Nephron (organoid): ENCODE results near the gene TOR2A.
A peak's percentile ranks its signal among the peaks of the same experiment; 100 is the strongest.

Experiments
- H3K27ac Mint-ChIP-seq, 3 experiments: 2 replicates each; pipeline ENCODE4 v1.8.0; 2020; ENCODE audit warnings: mixed read lengths in 3 of 3, mild to moderate bottlenecking in 2 of 3, moderate library complexity in 1 of 3
- H3K27me3 Mint-ChIP-seq: 2 replicates; pipeline ENCODE4 v1.8.0; 2021; ENCODE audit warnings: low read depth, mild to moderate bottlenecking, moderate library complexity, mixed read lengths
- H3K36me3 Mint-ChIP-seq: 2 replicates; pipeline ENCODE4 v1.8.0; 2020; ENCODE audit warnings: low read depth, mixed read lengths
- H3K4me1 Mint-ChIP-seq: 2 replicates; pipeline ENCODE4 v1.8.0; 2020; ENCODE audit warnings: mixed read lengths
- H3K4me3 Mint-ChIP-seq, 3 experiments: 2 replicates each; pipeline ENCODE4 v1.8.0; 2020; ENCODE audit warnings: mild to moderate bottlenecking in 3 of 3, mixed read lengths in 3 of 3, moderate library complexity in 2 of 3
- H3K9me3 Mint-ChIP-seq: 2 replicates; pipeline ENCODE4 v1.8.0; 2020; ENCODE audit warnings: mixed read lengths
- TF ChIP-seq, protein P1 (sequence below), 3 experiments: fragments of 200-600 bp; sonication (generic); IDR thresholded peaks; one replicate each; pipeline ENCODE4 v1.5.0; 2021; ENCODE audit warnings: antibody characterized with exemption in 3 of 3; ENCODE audit not compliant: unreplicated experiment in 3 of 3

The TOR2A gene

DNA sequence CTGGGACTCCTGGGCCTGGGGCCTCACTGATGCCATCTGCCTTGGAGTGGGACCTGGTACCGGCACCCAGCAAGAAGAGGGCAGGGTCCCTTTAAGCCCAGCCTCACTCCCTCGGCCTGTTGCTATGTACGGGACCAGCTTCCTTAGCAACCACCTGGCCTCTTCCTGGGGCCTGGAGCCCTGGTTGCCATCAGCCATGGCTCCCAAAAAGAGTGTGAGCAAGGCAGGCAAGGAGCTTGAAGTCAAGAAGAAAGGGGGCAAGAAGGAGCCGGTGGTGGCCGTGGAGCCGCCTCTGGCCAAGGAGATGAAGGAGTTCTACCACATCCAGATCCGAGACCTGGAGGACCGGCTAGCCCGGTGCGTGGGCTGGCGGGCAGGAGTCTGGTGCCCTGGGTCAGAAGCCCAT lies 28.3 kb downstream of the TOR2A start, which contains the start of gene CFAP157:
TSS of gene CFAP157 (plus strand) at position 153 of the 406 bp plus-strand sequence. CDS start at position 197, 44 bp downstream.
- TF ChIP-seq, protein P1, sequence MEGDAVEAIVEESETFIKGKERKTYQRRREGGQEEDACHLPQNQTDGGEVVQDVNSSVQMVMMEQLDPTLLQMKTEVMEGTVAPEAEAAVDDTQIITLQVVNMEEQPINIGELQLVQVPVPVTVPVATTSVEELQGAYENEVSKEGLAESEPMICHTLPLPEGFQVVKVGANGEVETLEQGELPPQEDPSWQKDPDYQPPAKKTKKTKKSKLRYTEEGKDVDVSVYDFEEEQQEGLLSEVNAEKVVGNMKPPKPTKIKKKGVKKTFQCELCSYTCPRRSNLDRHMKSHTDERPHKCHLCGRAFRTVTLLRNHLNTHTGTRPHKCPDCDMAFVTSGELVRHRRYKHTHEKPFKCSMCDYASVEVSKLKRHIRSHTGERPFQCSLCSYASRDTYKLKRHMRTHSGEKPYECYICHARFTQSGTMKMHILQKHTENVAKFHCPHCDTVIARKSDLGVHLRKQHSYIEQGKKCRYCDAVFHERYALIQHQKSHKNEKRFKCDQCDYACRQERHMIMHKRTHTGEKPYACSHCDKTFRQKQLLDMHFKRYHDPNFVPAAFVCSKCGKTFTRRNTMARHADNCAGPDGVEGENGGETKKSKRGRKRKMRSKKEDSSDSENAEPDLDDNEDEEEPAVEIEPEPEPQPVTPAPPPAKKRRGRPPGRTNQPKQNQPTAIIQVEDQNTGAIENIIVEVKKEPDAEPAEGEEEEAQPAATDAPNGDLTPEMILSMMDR (IDR thresholded peaks at IDR 0.05; ENCODE audit: unreplicated experiment in 3 of 3), result no peak
- no peak within 1 kb of the TSS for H3K27ac Mint-ChIP-seq
- H3K27me3 Mint-ChIP-seq, result peaks cover 4% of the 10 kb centered on the region
- peak within 1 kb of the TSS in 2 of 3 experiments; percentile 59 to 67 for H3K4me3 Mint-ChIP-seq
- peaks cover 26% of the 10 kb centered on the region for H3K4me1 Mint-ChIP-seq
- H3K36me3 Mint-ChIP-seq, result no peaks in the 10 kb centered on the region
- no peaks in the 10 kb centered on the region for H3K9me3 Mint-ChIP-seq

DNA sequence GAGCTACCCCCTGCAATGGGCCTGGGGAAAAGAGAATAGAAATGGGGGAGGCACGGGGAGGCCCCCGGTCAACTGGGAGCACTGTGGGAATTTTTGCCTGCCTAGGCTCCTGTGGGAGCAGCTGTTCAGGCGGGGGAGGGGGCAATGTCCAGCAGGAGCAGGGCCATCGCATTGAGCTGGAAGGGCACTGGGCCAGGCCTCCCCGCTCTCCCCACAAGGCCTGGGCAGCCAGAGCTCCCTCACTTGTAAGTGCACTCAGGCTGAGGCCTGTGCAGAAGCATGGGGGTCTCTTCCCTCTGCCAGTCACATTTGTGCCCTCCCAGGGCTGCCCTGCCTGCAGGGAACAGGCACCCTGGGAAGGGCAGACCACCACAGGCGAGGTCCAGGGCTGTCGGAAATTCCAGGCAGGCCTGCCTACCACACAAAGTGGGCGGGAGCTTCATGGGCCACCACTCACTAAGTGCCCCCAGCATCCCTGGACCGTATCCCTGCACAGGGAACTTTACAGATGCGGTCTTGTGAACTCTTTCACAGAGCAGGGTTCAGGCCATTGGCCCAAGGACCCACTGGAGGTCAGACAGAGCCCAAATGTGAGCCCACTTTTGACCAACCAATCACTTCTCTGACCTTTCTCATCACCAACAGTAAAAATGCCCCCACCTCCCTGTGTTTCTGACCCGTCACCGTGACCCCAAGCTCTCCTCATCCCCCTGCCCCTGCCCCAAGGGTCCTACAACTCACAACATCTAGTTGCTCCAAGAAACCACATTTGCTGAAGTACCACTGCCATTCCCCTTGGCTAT lies 29.3 kb downstream of the TOR2A start:
- Mint-ChIP-seq H3K4me1 (peaks cover 22% of the 10 kb centered on the region), H3K27ac (no peak overlapping the region), H3K27me3 (peaks cover 4% of the 10 kb centered on the region), H3K4me3 (no peak overlapping the region), H3K36me3 (no peaks in the 10 kb centered on the region), H3K9me3 (no peaks in the 10 kb centered on the region)
- TF ChIP-seq, protein P1 (IDR thresholded peaks at IDR 0.05; ENCODE audit: unreplicated experiment in 3 of 3), result no peak

DNA sequence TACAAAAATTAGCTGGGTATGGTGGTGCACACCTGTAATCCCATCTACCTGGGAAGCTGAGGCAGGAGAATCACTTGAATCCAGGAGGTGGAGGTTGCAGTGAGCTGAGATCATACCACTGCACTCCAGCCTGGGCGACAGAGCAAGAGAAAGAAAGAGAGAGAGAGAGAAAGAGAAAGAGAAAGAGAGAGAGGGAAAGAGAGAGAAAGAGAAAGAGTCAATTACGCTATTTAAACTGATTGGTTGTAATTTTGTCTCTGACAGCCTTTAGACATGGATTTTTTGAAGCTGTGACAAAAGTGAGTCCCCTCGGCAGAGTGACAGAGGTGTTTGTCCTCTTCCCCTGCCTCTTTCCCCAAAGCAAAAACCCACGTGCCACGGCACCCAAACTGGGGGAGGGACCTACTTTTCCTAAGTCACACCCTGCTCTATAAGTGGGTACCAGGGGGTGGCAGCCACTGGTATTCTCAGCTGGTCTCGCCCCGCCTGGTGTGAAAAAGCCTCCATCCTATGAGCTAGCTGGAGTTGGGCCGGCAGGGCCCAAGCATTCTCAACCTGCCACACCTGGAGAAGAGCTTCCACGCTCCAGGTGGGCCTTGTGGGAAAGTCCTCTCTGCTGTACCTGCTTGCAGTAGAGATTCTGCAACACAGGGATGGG lies 31.7 kb downstream of the TOR2A start:
- TF ChIP-seq, protein P1 (IDR thresholded peaks at IDR 0.05; ENCODE audit: unreplicated experiment in 3 of 3), result no peak
- no peak overlapping the region for H3K27ac Mint-ChIP-seq

DNA sequence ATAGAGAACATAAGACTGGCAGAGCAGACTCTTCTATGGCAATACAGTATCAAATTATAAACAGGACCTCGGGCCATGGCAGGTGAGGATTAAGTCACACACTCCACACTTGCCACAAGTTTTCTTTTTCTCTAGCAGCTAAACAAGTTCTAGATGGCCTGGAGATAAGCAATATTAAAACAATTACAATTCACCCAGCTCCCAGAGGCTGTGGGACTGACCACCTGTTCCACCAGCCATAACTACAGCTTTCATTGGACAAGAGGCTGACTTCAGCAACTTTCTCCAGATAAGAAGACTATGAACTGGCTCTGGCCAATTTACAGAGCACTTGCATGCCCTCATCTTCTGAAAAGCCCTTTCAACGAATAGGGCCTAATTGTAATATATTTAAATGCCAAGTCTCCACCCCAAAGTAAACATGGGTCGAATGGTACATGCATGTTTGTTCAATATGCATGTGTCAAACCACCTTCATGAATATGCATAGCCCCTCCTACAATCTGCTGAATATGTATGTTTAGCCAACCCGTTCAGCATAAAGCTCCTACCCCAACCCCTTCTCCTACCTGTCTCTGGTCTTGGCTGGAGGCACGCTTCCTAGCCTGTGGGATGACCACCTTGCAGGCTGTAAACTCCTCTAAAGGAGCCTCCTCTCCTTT lies 34.4 kb downstream of the TOR2A start:
- Mint-ChIP-seq H3K9me3 (no peaks in the 10 kb centered on the region), H3K4me1 (peaks cover 34% of the 10 kb centered on the region), H3K27ac (peak overlapping the region; percentile 70 to 92 (median 75)), H3K4me3 (peak overlapping the region in 1 of 3 experiments; percentile 34), H3K27me3 (peaks cover 4% of the 10 kb centered on the region), H3K36me3 (no peaks in the 10 kb centered on the region)
- TF ChIP-seq, protein P1 (IDR thresholded peaks at IDR 0.05; ENCODE audit: unreplicated experiment in 3 of 3), result no peak

More for the DNA sequence above, 31.7 kb downstream of the TOR2A start:
- H3K9me3 Mint-ChIP-seq, result no peaks in the 10 kb centered on the region
- no peak overlapping the region for H3K4me3 Mint-ChIP-seq
- peaks cover 33% of the 10 kb centered on the region for H3K4me1 Mint-ChIP-seq
- H3K36me3 Mint-ChIP-seq, result no peaks in the 10 kb centered on the region
- H3K27me3 Mint-ChIP-seq, result peaks cover 4% of the 10 kb centered on the region

DNA sequence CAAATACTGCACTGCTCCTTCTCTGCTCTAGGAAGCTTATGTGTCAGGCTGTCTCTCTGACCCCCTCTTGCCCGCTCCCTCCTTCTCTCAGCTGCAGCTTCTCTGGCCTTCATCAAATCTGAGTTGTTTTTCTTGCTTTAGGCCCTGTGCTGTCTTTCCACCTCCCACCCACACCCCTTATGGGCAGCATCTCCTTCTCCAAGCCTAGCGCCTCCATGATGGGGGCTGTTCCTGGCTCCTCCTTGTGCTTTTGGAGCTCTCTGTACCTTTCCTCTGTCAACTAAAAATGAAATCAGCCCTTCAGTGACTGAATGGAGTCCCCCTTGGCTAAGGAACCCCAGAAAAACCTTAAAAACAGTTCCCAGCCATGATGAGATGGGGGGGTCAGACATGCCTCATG lies 35.0 kb downstream of the TOR2A start:
- TF ChIP-seq, protein P1 (IDR thresholded peaks at IDR 0.05; ENCODE audit: unreplicated experiment in 3 of 3), result no peak
- Mint-ChIP-seq H3K9me3 (no peaks in the 10 kb centered on the region), H3K36me3 (no peaks in the 10 kb centered on the region), H3K4me1 (peaks cover 40% of the 10 kb centered on the region), H3K4me3 (peak overlapping the region; percentile 34 to 62 (median 58)), H3K27ac (peak overlapping the region; percentile 70 to 92 (median 75)), H3K27me3 (peaks cover 4% of the 10 kb centered on the region)
